K562 (cell line): Measurements from ENCODE around the gene MAP3K7. TPM values are rescaled to one million over a fixed set of nuclear protein-coding genes. Genes with fewer than 3 reads are reported as not detected.

Source experiments
- ARID4B ChIP-seq: sonication (generic); formaldehyde crosslinking; IDR thresholded peaks from 2 replicates; pipeline ENCODE4 v1.8.0; 2022; ENCODE audit warnings: mild to moderate bottlenecking, missing genetic modification reagents
- CTBP1 ChIP-seq: fragments of 450-650 bp; IDR thresholded peaks from 2 replicates; pipeline ENCODE4 v1.6.1; 2016; ENCODE audit warnings: borderline replicate concordance
- DEAF1 ChIP-seq: fragments of 450-650 bp; formaldehyde crosslinking; IDR thresholded peaks from 2 replicates; pipeline ENCODE4 v1.4.0; 2020; ENCODE audit warnings: mild to moderate bottlenecking, moderate library complexity
- GABPB1 ChIP-seq: sonication (generic); formaldehyde crosslinking; IDR thresholded peaks from 2 replicates; pipeline ENCODE4 v1.8.0; 2022; ENCODE audit warnings: mild to moderate bottlenecking, missing genetic modification reagents
- KDM2B ChIP-seq: fragments of 250-450 bp; sonication (Bioruptor Pico); IDR thresholded peaks from 2 replicates; pipeline ENCODE4 v1.8.0; 2021; ENCODE audit warnings: mild to moderate bottlenecking, moderate library complexity
- KLF16 ChIP-seq: IDR thresholded peaks from 2 replicates; pipeline ENCODE4 v1.6.1; 2016; ENCODE audit warnings: antibody characterized with exemption
- MAFF ChIP-seq: IDR thresholded peaks from 2 replicates; pipeline ENCODE4 v1.6.1; 2012; ENCODE audit warnings: low read length, improper control_type of control experiment
- PCBP1 ChIP-seq: fragments of 200-400 bp; formaldehyde crosslinking; IDR thresholded peaks from 2 replicates; pipeline ENCODE4 v1.6.1; 2018; ENCODE audit warnings: mild to moderate bottlenecking, low read depth, low read length; ENCODE audit not compliant: poor library complexity, severe bottlenecking
- PHF21A ChIP-seq: fragments of 450-650 bp; IDR thresholded peaks from 2 replicates; pipeline ENCODE4 v1.6.1; 2017; ENCODE audit warnings: low read depth, borderline replicate concordance
- RNF219 ChIP-seq: fragments of 250-450 bp; sonication (Bioruptor Pico); IDR thresholded peaks from 2 replicates; pipeline ENCODE4 v1.5.0; 2022; ENCODE audit warnings: mild to moderate bottlenecking
- SMAD2 ChIP-seq: fragments of 150-350 bp; IDR thresholded peaks from 2 replicates; pipeline ENCODE4 v1.6.1; 2014; ENCODE audit warnings: low read depth, mild to moderate bottlenecking, low read length
- TCF7L2 ChIP-seq: fragments of 150-350 bp; IDR thresholded peaks from 2 replicates; pipeline ENCODE4 v1.6.1; 2016; ENCODE audit warnings: low read depth, mild to moderate bottlenecking, low read length, moderate library complexity
- ZNF212 ChIP-seq: fragments of 450-650 bp; formaldehyde crosslinking; IDR thresholded peaks from 2 replicates; pipeline ENCODE4 v1.4.0; 2020; ENCODE audit warnings: mild to moderate bottlenecking
- polyA plus RNA-seq, 8 experiments: library from polyadenylated mRNA; depleted of rRNA in 4 of 8; stranded (reverse) in 5 of 8; unstranded in 3 of 8; fragments of >200 nt; fragmentation: Nextera tagmentation in 2 of 8; fragmentation: Illumina TruSeq in 1 of 8; extraction: Ambion mirVana in 2 of 8; extraction: Trizol in 1 of 8; gene quantifications; 2 replicates each; pipeline versions ENCODE4 v1.2.1 to v1.2.3, GENCODE V29; 2011 to 2014; ENCODE audit warnings: inconsistent platforms in 1 of 8, missing spikeins in 1 of 8
- total RNA-seq, 7 experiments: library from RNA; depleted of rRNA in 6 of 7; stranded (reverse); fragments of >200 nt in 6 of 7; fragmentation: Illumina TruSeq in 2 of 7; extraction: Trizol in 2 of 7; gene quantifications; 2 replicates each; pipeline versions ENCODE4 v1.2.1 to v1.2.3, GENCODE V29; 2011 to 2021; ENCODE audit warnings: low replicate concordance in 1 of 7
- TF ChIP-seq, protein P1 (sequence below): fragments of 250-450 bp; sonication (Bioruptor Pico); IDR thresholded peaks from 2 replicates; pipeline ENCODE4 v1.5.0; 2021; ENCODE audit warnings: mild to moderate bottlenecking, moderate library complexity
- TF ChIP-seq, protein P2 (sequence below): conservative IDR thresholded peaks from 2 replicates; pipeline ENCODE4 v1.6.1; 2011; ENCODE audit warnings: low read depth, mild to moderate bottlenecking, low read length; ENCODE audit not compliant: control insufficient read depth

The MAP3K7 gene
- total and polyA plus RNA-seq, 9 of the 15 experiments (the other 6 are each of a cell fraction or from before 2014, with no cell fraction given): 13.4 to 60.9 (median 34.8) TPM

DNA sequence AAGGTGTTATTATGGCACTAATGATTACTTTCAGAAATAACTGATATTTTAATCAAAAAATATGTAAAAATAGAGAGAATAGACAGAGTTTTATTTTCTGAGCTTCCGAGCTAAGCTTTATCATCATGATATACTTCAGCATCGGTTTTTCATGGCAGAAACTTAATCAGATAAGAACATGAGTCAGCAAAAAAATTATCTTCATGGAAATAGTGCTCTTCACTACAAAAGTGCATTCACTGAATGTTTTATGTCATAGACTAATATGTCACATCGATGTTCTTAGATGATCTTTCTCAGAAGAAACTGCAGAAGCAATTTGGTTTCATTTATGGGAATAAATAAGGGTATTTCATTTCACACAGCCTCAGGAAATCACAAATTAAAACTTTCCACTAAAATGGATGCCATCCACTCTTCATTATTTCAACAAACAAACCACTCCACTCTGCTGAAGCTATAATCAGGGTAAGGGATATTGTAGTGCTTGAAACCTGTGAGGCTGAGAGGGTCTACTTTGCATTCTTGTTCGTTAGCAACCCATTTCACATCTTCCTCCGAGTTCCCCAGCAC, 10.2 kb upstream of the MAP3K7 start (continued):
- TF ChIP-seq TCF7L2 (no peak), DEAF1 (CRISPR knock-in tag) (no peak), CTBP1 (no peak), KLF16 (no peak), ZNF212 (CRISPR knock-in tag) (no peak), PHF21A (no peak), GABPB1 (CRISPR knock-in tag) (no peak), ARID4B (CRISPR knock-in tag) (no peak), PCBP1 (no peak), KDM2B (CRISPR knock-in tag) (no peak), SMAD2 (no peak), RNF219 (CRISPR knock-in tag) (no peak), MAFF (peak; percentile 99)
- TF ChIP-seq, protein P1, sequence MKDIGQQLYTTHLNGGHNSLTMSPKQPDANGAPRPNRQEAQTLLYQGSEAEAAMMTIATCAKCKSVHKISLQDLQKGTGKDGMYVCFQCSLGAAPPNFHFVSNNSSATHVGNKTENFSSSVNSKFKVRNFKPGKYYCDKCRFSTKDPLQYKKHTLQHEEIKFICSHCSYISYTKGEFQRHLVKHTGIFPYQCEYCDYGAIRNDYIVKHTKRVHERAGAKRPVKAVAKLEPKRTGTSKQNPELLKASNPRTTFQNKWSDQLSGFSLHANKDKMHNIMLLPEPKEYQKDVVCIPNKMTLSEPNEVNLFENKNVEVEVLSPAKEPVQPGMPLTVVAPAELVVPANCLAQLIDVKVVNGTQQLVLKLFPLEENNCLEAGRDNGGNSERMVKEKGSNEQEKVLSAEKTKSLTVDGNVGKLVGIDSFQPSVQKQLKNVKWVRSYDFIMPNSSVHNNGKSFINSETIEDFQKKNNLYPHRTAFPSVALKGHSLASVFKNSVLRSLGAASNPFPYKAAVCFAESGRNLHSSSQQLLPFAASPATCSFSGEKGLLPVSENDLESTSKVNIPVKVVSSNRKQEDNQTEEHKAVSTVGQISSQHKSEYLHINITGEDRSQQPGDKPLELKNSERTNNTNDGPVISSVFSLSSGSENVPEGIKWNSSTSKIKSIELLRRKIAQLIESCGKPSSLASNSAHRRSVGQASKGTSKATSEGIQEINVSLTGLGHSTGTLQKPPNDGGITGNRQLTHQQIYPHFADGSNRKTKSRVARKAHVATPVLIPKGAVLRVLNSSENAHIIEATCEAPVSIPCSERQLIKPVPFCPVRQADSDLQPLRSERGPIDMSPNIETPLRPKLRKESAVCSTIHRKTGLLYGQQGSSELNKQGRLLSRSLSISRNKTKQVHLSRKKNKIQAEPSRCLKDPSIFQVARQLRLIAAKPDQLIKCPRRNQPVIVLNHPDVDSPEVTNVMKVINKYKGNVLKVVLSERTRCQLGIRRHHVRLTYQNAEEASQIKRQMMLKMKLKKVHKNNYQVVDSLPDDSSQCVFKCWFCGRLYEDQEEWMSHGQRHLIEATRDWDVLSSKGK (CRISPR knock-in tag): no peak
- TF ChIP-seq, protein P2, sequence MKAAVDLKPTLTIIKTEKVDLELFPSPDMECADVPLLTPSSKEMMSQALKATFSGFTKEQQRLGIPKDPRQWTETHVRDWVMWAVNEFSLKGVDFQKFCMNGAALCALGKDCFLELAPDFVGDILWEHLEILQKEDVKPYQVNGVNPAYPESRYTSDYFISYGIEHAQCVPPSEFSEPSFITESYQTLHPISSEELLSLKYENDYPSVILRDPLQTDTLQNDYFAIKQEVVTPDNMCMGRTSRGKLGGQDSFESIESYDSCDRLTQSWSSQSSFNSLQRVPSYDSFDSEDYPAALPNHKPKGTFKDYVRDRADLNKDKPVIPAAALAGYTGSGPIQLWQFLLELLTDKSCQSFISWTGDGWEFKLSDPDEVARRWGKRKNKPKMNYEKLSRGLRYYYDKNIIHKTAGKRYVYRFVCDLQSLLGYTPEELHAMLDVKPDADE: no peak
